DND-41 (cell line): ENCODE results near the gene MVD.

Experiments used
- EZH2 ChIP-seq: IDR thresholded peaks from 3 replicates; pipeline ENCODE4 v1.6.1; 2012; ENCODE audit warnings: borderline replicate concordance, low read depth, mild to moderate bottlenecking, moderate library complexity, low read length, inconsistent platforms; ENCODE audit not compliant: severe bottlenecking
- TF ChIP-seq, protein P1 (sequence below): IDR thresholded peaks from 2 replicates; pipeline ENCODE4 v1.5.1; 2012; ENCODE audit warnings: borderline replicate concordance, low read length, moderate library complexity, mild to moderate bottlenecking; ENCODE audit not compliant: poor library complexity, severe bottlenecking; ENCODE audit errors: extremely low read depth

DNA sequence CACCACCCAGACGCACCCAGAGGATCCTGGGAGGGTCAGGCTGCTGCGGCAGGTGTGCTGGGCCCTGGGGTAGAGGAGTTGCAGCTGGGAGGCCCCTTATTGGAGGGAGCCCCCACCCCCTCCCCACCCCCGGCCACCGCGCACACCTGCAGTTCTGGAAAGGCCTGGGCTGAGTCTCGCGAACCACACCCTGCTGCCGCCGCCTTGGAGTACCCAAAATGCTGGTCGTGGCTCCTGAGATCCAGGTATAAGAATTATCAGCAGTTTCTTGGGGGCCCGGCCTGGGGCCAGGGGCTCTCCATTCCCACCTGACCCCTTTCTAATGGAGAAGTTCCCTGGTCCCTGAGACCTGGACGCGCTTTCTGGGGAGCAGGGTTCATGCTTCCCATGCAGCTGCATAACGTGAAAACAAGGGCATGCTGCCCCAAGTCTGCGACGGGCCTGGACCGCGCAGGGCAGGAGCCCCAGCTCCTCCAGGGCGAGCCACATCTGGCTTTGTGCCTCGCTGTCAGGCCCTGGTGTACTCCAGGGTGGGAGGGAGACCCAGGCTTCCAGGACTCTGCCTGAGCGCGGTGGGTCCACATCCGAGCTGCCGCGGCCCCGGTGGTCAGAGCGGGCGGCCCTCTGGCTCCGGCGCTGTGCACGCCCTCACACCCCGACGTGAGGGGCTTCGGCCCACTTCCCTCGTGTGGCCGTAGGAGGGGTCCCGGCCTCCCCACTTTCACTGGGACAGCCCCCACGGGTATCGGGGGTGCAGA is 30.7 kb upstream of the MVD start:
- TF ChIP-seq, protein P1, sequence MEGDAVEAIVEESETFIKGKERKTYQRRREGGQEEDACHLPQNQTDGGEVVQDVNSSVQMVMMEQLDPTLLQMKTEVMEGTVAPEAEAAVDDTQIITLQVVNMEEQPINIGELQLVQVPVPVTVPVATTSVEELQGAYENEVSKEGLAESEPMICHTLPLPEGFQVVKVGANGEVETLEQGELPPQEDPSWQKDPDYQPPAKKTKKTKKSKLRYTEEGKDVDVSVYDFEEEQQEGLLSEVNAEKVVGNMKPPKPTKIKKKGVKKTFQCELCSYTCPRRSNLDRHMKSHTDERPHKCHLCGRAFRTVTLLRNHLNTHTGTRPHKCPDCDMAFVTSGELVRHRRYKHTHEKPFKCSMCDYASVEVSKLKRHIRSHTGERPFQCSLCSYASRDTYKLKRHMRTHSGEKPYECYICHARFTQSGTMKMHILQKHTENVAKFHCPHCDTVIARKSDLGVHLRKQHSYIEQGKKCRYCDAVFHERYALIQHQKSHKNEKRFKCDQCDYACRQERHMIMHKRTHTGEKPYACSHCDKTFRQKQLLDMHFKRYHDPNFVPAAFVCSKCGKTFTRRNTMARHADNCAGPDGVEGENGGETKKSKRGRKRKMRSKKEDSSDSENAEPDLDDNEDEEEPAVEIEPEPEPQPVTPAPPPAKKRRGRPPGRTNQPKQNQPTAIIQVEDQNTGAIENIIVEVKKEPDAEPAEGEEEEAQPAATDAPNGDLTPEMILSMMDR = no peak
- TF ChIP-seq EZH2 = no peak
